Breast epithelium (tissue), 4 donors: ENCODE measurements around the gene ADARB2. TPM values are rescaled to one million over a fixed set of nuclear protein-coding genes. Genes with fewer than 3 reads are reported as not detected.

Experiments used
- DNase-seq, 2 donors: peaks; one replicate each; pipeline ENCODE4 v3.0.0-alpha.2; 2019; ENCODE audit warnings: low spot score in 2 of 2
- H3K27ac ChIP-seq, 2 donors: fragments of 200-600 bp; sonication (generic) in 1 of 2; one replicate each; pipeline ENCODE4 v1.5.1; 2016 to 2019; ENCODE audit warnings: mild to moderate bottlenecking in 1 of 2
- H3K27me3 ChIP-seq, 2 donors: fragments of 200-600 bp; sonication (generic) in 1 of 2; one replicate each; pipeline versions ENCODE4 v1.5.1 to v1.6.0; 2017 to 2019; ENCODE audit warnings: control low read depth in 1 of 2, mild to moderate bottlenecking in 1 of 2
- H3K36me3 ChIP-seq: fragments of 200-600 bp; one replicate; pipeline ENCODE4 v1.5.1; 2019
- H3K4me1 ChIP-seq, 2 donors: fragments of 200-600 bp; sonication (generic); one replicate each; pipeline ENCODE4 v1.5.1; 2016 to 2019; ENCODE audit warnings: control low read depth in 1 of 2
- H3K4me3 ChIP-seq, 3 donors: fragments of 200-600 bp; sonication (generic); 1 replicate in 2 of 3; 2 replicates in 1 of 3; pipeline ENCODE4 v1.5.1; 2016 to 2019; ENCODE audit warnings: mild to moderate bottlenecking in 3 of 3, moderate library complexity in 2 of 3
- H3K9me3 ChIP-seq, 2 donors: fragments of 200-600 bp; sonication (generic) in 1 of 2; one replicate each; pipeline ENCODE4 v1.5.1; 2016 to 2019; ENCODE audit warnings: control low read depth in 1 of 2
- POLR2A ChIP-seq: fragments of 450-650 bp; IDR thresholded peaks from one replicate; pipeline ENCODE4 v1.6.1; 2016; ENCODE audit warnings: antibody characterized with exemption, mild to moderate bottlenecking, moderate library complexity
- POLR2AphosphoS5 ChIP-seq, 3 donors: sonication (generic); formaldehyde crosslinking; IDR thresholded peaks; one replicate each; pipeline ENCODE4 v1.6.1; 2017; ENCODE audit warnings: antibody characterized with exemption in 3 of 3
- intact Hi-C: fragments of 100-400 bp; cut with DNase I; formaldehyde crosslinking; loops from one replicate; pipeline ENCODE4 v1.15.1; 2023; ENCODE audit warnings: low total_unique reads
- total RNA-seq, 3 donors: library from RNA; depleted of rRNA; stranded (reverse); fragments of >200 nt; gene quantifications; one replicate each; pipeline ENCODE4 v1.1.0, GENCODE V29; 2016
- TF ChIP-seq, protein P1 (sequence below), 3 donors: fragments of 450-650 bp; IDR thresholded peaks; one replicate each; pipeline ENCODE4 v1.5.1; 2016 to 2017; ENCODE audit warnings: antibody characterized with exemption in 3 of 3, mild to moderate bottlenecking in 3 of 3, moderate library complexity in 3 of 3

The ADARB2 gene
- total RNA-seq, 3 donors from 2014 or later, result 0.32 to 3.9 (median 2.0) TPM

GRCh38 chr10:1324903-1325302, 412.4 kb downstream of the ADARB2 start:
- intact Hi-C loops, result no loop called here
- no peak overlapping the region for H3K4me3 ChIP-seq
- H3K4me1 ChIP-seq, result no peaks in the 10 kb centered on the region
- H3K27ac ChIP-seq, result no peak overlapping the region
- no peaks in the 10 kb centered on the region for H3K9me3 ChIP-seq
- peaks cover 0 to 14% of the 10 kb centered on the region in 2 donors for H3K27me3 ChIP-seq
- TF ChIP-seq, protein P1, sequence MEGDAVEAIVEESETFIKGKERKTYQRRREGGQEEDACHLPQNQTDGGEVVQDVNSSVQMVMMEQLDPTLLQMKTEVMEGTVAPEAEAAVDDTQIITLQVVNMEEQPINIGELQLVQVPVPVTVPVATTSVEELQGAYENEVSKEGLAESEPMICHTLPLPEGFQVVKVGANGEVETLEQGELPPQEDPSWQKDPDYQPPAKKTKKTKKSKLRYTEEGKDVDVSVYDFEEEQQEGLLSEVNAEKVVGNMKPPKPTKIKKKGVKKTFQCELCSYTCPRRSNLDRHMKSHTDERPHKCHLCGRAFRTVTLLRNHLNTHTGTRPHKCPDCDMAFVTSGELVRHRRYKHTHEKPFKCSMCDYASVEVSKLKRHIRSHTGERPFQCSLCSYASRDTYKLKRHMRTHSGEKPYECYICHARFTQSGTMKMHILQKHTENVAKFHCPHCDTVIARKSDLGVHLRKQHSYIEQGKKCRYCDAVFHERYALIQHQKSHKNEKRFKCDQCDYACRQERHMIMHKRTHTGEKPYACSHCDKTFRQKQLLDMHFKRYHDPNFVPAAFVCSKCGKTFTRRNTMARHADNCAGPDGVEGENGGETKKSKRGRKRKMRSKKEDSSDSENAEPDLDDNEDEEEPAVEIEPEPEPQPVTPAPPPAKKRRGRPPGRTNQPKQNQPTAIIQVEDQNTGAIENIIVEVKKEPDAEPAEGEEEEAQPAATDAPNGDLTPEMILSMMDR (IDR thresholded peaks at IDR 0.05), result no peak
- TF ChIP-seq POLR2A (no peak), POLR2AphosphoS5 (IDR thresholded peaks at IDR 0.05) (no peak)
- no peak for DNase-seq
- no peaks in the 10 kb centered on the region for H3K36me3 ChIP-seq

DNA sequence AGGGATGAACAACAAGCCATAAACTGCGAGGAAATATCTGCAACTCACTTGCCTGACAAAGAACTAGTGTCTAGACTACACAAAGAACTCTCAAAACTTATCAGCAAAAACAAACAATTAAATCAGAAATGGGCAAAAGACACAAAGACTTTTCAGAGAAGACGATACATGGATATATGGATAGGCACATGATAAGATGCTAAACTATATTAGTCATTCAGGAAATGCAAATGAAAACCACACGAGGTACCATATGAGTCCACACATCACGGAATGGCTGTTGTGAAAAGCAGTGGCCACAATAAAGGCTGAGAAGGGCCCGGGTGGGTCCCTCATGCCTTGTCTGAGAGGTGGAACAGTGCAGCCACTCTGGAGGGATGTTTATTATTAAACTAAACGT, 413.4 kb downstream of the ADARB2 start:
- TF ChIP-seq, protein P1 (IDR thresholded peaks at IDR 0.05), result no peak
- TF ChIP-seq POLR2AphosphoS5 (IDR thresholded peaks at IDR 0.05) (no peak), POLR2A (no peak)
- intact Hi-C loops, result no loop called here
- Histone ChIP-seq H3K27me3 (peaks cover 0 to 14% of the 10 kb centered on the region in 2 donors), H3K27ac (no peak overlapping the region), H3K36me3 (no peaks in the 10 kb centered on the region), H3K4me1 (no peaks in the 10 kb centered on the region), H3K4me3 (no peak overlapping the region), H3K9me3 (no peaks in the 10 kb centered on the region)
- no peak for DNase-seq

GRCh38 chr10:1320739-1321320, 416.5 kb downstream of the ADARB2 start:
- intact Hi-C loops, result no loop called here
- Histone ChIP-seq H3K4me1 (no peaks in the 10 kb centered on the region), H3K9me3 (no peaks in the 10 kb centered on the region), H3K27ac (no peak overlapping the region), H3K36me3 (no peaks in the 10 kb centered on the region), H3K27me3 (peaks cover 0 to 14% of the 10 kb centered on the region in 2 donors), H3K4me3 (no peak overlapping the region)
- DNase-seq, result no peak
- TF ChIP-seq, protein P1 (IDR thresholded peaks at IDR 0.05), result no peak
- TF ChIP-seq POLR2A (no peak), POLR2AphosphoS5 (IDR thresholded peaks at IDR 0.05) (no peak)

DNA sequence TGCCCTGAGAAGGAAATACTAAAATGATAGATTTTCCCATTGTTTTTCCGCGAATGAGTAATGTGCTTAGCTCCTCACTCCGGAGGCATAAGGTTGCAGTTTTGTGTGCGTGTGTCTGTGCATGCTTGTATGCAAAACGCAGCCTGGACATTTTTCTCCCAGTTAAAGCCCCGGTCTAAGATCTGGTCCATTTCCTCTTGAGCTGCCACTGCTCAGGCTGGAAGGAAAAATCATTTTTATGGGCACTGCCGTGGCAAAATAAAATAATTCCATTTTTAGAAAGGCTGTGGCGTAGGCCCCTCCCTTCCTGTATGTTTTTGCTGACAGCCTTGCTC, 420.5 kb downstream of the ADARB2 start:
- no peak overlapping the region for H3K27ac ChIP-seq
- DNase-seq, result no peak
- no peaks in the 10 kb centered on the region for H3K36me3 ChIP-seq
- TF ChIP-seq POLR2A (no peak), POLR2AphosphoS5 (IDR thresholded peaks at IDR 0.05) (no peak)
- TF ChIP-seq, protein P1 (IDR thresholded peaks at IDR 0.05), result no peak
- H3K4me3 ChIP-seq, result no peak overlapping the region
- H3K9me3 ChIP-seq, result no peaks in the 10 kb centered on the region
- no peaks in the 10 kb centered on the region for H3K4me1 ChIP-seq
- intact Hi-C loops, result no loop called here
- peaks cover 0 to 14% of the 10 kb centered on the region in 2 donors for H3K27me3 ChIP-seq

DNA sequence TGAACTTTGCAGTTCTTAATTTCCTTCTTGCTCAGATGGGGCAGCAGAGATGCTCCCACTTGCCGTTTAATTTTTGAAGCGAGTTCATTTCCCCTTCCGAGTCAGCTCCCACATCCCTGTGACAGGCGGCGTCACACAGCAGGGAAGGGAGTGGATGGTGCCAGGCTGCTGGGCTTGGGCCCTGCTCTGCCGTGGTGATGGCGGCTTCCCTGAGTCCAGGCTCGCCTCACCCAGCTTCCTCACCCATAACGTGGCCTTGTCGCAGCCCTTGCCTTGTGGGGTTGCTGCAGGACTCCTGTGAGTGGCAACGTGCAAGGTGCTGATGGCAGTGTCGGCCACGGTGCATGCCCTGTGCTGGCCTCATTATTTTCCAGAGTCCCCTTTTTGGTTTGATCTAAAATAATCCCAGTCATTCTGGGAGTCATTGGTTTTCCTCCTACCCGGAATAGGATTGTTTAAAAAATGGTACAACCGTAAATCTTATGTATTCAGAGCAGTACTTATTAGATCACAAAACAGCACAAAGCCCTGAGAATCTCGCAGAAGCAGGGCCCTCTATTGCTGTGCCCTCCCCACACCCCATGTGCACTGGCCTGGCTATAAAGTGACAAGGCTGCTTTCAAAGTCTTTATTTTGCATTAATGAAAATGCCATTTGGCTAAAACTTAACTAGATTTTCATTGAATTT, 421.1 kb downstream of the ADARB2 start:
- no peaks in the 10 kb centered on the region for H3K9me3 ChIP-seq
- no peaks in the 10 kb centered on the region for H3K36me3 ChIP-seq
- no peak for DNase-seq
- H3K27ac ChIP-seq, result no peak overlapping the region
- H3K4me3 ChIP-seq, result no peak overlapping the region
- TF ChIP-seq POLR2A, result no peak
- TF ChIP-seq POLR2AphosphoS5 (IDR thresholded peaks at IDR 0.05), result no peak
- TF ChIP-seq, protein P1 (IDR thresholded peaks at IDR 0.05), result no peak
- no peaks in the 10 kb centered on the region for H3K4me1 ChIP-seq
- H3K27me3 ChIP-seq, result peaks cover 0 to 14% of the 10 kb centered on the region in 2 donors
- intact Hi-C loops, result no loop called here
